NCI-H2196 treated with DMSO at 0.1 percent for 48 hours (cell line): ENCODE results near the gene E4F1.

Experiments used
- DNase-seq: peaks from one replicate; lab custom pipeline; 2025; ENCODE audit not compliant: unreplicated experiment; lab: John Stamatoyannopoulos, UW

The E4F1 gene

DNA sequence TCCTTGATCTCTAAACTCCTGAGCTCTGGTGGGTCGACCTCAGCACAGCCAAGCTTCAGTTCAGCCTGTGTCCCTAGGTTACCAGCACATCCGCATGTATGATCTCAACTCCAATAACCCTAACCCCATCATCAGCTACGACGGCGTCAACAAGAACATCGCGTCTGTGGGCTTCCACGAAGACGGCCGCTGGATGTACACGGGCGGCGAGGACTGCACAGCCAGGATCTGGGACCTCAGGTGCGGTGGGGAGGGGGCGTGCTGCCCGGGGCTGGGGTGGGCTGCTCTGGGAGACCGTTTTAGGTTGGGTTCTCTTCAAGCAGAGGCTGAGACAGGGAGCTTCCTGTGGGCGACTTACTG lies 17.0 kb upstream of the E4F1 start:
- no peak for DNase-seq

DNA sequence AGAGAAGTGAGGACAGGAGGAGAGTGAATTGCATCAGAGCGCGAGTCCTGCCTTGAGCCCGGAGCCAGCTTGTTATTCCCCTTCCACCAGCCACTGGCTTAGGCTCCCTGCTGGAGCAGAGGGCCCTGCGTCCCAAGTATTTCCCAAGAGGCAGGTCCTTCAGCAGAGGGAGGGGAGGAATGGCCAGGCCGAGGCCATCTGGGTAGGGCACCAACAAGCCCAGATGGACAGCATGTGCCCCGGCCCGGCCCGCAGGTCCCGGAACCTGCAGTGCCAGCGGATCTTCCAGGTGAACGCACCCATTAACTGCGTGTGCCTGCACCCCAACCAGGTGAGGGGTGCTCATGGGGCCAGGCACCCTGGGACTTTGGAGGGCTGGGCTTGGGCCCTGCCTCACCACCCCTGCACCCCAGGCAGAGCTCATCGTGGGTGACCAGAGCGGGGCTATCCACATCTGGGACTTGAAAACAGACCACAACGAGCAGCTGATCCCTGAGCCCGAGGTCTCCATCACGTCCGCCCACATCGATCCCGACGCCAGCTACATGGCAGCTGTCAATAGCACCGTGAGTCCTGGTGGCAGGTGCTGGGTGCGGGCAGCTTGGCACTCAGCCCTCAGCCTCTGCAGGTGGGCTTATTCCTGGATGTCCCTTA lies 16.5 kb upstream of the E4F1 start:
- no peak for DNase-seq

DNA sequence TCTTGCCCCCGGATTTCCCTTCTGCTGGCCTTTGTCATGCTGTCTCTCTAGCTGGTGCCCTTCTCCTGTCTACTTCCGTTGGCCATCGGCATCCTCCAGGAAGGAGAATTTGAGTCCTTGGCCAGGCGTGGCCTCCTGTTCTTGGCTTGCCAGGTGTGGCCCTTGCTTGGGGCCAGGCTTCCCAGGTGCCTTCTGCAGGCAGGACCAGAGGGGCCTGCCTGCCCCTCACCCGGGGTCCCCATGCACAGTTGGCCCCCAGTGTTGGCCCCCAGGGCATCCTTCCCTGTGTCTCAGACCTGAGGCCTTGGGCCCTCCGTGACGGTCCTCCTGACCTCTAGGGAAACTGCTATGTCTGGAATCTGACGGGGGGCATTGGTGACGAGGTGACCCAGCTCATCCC lies 15.5 kb upstream of the E4F1 start:
- DNase-seq: no peak

DNA sequence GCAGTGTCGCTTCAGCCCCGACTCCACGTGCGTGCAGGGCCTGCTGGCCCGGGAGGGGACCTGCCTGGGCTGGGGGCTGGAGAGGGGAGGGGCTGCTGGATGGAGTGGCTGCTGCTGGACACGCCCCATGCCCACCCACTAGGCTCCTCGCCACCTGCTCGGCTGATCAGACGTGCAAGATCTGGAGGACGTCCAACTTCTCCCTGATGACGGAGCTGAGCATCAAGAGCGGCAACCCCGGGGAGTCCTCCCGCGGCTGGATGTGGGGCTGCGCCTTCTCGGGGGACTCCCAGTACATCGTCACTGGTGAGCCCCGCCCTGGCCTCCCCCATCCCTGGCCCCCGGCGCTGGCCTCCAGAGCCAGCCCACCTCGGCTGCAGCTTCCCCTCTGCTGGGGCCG lies 15.1 kb upstream of the E4F1 start:
- no peak for DNase-seq

DNA sequence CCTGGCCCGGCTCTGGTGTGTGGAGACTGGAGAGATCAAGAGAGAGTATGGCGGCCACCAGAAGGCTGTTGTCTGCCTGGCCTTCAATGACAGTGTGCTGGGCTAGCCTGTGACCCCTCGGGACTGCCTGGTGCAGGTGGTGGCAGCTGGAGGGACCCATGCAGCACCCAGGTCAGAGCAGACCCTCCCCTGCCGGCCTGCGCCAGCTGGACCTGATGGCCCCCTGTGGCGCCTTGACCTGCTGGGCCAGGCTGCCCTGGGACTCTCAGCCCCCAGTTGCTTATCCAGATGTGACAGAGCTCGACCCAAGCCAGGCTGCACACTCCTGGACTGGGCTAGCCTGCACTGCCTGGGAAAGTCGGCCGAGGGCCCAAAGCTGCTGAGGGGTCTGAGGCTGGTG lies 14.6 kb upstream of the E4F1 start:
- DNase-seq: no peak

DNA sequence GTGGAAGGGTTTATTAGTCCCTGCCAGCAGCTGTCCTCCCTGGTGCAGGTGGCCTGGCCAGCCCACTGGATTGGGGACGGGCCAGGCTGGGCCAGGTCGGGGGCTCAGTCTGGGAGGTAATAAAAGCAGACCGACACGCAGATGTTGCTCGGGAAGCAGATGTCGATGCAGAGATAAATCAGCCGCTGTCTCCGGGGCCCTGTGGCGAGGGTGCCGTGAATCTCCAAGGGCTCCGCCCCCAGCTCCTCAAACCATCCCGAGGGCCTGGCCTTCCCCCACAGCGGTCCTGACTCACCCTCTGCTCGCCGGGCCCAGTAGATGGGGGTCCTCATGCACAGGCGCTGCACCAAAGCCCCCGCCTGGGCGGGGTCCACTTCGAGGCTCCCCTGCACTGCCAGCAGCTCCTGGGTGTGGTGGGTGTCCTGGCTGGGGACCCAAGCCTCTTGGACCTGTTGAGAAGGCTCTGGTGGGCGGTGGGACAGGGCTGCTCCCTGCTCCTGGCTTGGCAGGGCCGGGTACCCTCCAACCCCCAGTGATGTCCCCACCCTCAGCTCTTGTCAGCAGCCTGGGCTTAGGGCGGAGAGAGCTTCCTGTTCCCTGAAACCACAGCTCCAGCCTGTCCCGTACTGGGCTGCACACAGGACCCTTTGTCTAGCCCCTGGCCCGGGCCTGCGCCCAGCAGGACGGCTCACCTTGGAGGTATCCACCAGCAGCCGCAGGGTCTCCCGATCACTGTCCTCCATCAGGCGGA lies 14.0 kb upstream of the E4F1 start:
- DNase-seq: no peak

DNA sequence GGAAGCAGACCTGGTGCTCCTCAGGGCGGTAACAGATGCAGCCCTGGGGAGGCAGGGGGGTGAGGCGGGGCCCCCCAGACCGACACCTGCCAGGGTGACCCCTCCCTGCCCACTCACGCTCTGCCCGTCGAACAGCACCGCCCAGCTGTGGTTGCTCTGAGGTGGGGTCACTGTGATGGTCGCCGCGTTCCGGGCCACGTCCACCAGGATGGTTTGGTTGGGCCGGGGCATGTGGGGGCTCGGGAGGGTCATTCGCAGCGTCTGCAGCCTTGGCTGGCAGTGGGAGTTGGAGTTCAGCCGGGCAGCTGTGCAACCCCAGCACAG lies 13.4 kb upstream of the E4F1 start:
- DNase-seq: no peak

DNA sequence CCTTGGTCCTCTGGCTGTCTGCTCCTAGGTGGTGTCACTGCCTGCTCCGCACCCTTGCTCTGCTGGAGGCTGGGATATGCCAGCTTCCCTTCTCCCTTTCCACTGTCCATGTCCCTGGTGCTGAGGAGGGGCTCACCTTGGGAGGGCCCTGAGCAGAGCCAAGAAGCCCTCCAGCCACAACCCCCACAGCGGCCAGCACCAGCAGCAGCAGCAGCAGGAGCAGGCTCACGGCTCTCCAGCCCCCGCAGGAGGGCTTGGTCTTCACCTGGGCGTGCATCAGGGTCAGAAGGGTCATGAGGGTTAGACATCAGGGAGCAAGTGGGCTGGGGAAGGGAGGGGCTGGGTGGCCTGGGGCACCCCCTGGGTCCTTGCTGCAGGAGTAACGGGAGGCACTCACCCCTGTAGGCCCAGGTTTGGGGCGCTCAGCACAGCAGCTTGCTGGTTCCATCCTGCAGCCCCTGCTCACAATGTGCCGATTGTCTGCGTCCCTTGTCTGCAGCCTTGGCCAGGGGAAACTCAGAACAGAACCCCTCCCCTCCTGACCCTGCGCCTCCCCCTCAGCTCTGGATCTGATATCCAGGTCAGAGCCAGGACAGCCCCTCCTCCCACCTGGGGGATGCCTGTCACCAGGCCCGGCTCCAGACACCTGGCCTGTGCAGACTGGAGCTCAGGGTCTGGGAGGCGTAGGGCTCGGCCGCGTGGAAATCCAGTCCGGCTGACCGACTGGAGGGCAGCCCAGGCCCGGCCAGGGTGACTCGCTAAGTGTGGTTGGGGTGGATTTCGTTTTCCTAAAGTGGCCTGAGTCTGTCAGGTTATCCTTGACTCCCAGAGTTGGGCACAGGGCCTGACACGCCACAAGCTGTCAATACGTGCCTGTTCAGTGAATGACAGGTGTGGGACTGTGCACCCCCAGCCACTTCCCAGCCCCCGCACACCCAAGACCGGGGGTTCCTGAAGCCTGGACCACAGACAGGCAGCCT lies 12.7 kb upstream of the E4F1 start, which contains the start of gene BRICD5:
Gene BRICD5 (minus strand): TSS at position 478 of the 980 bp plus-strand sequence. CDS start 30 bp downstream, at position 448.
- DNase-seq: no peak

DNA sequence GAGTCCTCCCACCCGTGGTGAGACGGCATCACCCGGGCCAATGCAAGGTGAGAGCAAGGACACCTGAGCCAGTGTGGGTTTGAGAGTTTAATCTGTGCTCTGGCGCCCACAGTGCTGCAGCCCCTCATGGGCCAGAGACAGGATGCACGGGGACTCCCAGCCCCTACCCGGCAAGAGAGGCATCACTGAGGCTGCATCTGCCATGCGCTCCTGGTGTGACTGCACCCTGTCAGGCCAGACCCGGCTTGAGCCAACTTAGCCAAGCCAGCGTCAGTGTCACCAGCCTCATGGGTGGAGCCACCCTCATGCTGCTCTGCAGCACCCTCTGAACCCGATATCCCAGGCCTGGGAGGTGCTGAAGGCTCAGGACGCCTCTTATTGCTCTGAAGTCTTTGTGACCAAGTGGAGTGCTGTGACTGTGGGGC lies 11.5 kb upstream of the E4F1 start:
- no peak for DNase-seq

DNA sequence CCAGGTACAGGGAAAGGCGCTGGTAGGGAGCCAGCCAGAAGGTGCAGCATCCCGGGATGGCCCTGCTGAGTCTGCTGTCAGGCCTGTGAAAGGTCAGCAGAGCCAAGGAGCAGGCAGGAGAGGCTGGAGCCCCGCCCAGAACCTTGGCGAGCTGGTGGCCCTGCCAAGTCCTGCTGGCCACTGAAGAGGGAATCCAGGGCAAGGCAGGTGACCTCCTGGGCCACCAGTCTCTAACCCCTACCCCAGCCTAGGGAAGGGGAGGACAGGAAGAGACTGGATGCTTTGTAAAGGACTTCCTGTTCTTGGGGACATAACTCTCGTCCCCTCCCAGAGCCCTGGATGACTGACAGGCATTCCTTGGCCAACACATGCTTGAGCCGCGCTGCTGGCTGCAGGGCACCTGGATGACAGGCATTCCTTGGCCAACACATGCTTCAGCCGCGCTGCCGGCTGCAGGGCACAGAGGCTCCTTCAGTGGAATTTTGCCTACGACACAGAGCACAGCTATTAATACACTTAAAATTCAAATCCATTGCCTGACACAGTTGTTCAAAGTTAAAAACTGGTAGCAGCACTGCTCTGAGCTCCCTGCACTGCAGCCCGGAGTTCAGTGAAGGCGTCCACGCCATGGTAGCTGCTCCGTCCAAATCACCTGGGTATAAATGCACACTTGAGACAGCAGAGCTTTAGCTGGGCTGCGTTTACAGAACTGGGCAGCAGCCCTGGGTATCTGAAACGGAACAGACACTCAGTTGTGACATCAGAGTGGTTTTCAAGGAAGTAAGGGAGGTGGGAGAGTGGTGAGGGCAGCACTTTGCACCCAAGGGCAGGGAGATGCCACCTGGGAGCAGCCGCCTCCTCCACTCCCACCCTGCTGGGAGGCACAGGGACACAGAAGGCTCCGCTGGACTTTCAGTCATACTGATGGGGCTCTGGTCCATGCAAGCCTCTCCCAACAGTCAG lies 10.7 kb upstream of the E4F1 start:
- DNase-seq: no peak

DNA sequence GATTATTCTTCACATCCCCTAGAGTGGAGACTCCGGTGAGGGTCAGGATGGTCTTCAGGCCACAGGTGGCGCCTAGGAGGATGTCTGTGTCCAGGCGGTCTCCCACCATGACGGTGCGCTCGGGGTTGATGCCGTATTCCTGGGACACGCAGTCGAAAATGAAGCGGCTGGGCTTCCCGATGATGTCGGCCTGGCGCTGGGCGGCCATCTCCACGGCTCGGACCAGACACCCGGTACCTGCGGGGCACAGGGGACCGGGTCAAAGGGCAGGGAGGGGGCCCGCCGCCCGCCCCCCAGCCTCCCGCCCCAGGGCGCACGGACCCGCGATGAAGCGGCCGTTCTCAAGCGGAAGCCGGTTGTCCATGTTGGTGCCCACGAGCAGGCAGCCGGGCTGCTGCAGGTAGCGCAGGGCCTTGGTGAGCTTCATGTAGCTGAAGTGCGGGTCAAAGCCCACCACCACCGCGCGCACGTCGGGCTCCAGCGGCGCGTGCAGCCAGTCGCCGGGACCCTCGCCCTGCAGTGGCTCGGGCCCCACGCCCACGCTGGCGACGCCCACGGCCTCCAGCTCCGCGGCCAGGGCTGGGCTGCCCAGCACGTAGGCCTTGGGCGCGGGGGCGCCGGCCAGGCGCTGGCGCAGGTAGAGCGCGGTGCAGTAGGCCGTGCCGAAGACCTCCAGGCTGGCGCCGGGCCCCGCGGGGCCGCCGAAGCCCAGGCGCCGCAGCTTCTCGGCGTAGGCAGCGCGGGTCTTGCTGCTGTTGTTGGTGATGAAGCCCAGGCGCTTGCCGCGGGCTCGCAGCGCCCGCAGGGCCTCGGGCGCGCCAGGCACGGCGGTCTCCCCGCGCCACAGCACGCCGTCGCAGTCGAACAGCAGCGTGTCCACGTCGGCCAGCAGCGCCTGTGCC lies 9.3 kb upstream of the E4F1 start:
- DNase-seq: no peak

DNA sequence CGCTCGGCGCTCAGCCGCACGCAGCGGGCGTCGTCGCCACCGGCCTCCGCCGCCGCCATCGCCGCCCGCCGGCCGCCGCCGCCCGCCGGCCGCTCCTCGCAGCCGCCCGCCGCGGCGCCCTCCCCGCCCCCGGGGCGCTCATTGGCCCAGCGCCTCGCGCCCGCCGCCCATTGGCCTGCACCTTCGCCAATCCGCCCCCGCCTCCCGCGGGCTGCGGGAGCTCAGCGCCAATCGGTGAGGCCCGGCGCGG lies 8.7 kb upstream of the E4F1 start, which contains the start of gene PGP:
Gene PGP (minus strand): TSS at position 122 of the 250 bp plus-strand sequence. CDS start 63 bp downstream, at position 59.
- no peak for DNase-seq

DNA sequence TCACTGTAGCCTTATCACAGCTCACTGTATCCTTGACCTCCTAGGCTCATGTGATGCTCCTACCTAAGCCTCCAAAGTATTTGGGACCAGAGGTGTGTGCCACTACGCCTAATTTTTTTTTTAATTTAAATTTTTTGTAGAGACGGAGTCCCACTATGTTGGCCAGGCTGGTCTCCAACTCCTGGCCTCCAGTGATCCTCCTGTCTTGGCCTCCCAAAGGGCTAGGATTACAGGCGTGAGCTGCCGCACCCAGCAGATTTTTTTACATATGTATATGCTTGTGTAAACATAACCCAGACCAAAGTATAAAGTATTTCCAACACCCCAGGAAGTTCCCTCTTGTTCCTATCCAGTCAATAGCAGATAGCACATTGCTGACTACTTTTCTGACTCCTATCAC lies 7.1 kb upstream of the E4F1 start:
- no peak for DNase-seq

DNA sequence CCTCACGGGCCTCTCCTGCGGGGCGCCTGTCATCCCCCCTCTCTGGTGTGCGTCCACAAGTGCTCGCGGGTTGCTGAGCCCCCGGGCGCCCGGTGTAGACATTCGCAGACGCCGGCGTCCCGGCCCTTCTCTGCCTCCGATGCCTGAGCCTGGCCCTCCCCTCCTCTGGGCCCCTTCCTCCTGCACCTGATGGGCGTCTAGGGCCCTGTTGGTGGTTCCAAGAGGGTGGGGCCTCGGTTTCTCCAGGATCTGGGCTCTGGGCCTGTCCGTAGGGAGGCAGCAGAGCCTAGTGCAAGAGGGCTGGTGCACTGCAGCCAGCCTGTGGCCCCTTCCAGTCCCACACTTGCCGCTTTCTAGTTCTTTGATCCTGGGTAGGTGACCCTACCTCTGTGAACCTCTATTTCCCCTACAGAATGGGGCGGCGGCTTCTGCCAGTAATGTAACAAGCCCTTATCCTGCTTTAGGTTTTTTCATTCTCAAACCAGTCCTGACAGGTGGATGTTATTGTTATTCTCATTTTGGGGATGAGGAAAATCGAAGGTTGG lies 623 bp downstream of the E4F1 start:
- peak; percentile 10 for DNase-seq

DNA sequence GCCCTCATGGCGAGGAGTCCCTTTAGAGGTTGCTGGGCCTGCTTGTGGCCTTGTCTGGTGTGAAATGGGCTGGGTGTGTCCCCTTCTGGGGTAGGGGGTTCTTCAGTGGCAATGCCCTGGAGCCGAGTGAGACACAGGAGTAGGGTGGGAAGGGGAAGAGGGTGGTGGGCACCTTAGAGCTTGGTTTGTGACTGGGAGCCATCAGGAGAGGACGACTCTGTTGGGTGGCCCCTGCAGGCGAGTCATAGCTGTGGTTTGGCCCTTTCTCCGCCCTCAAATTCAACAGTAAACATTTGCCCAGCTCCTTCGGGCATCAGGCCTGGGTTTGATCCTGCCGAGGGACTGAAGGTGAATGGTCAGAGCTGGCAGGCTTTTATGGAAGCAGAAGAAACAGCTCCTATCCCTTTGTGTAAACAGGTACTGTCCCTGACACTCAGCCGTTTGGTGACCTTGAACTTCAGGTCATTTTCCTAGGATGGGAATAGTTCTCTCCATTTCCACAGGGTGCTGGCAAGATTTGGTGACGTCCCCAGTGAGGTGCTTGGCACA lies 2.9 kb downstream of the E4F1 start:
- no peak for DNase-seq

DNA sequence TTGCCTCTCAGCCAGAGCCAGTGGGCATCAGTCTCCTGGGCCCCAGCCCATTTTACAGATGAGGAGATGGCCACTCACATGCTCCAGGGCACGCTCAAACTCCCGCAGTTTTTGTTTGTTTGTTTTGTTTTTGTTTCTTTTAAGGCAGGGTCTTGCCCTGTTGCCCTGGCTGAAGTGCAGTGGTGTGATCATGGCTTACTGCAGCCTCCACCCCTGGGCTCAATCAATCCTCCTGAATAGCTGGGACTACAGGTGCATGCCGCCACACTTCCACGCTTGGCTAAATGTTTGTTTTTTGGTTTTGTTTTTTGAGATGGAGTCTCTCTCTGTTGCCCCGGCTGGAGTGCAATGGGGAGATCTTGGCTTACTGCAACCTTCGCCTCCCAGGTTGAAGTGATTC lies 3.5 kb downstream of the E4F1 start:
- no peak for DNase-seq

DNA sequence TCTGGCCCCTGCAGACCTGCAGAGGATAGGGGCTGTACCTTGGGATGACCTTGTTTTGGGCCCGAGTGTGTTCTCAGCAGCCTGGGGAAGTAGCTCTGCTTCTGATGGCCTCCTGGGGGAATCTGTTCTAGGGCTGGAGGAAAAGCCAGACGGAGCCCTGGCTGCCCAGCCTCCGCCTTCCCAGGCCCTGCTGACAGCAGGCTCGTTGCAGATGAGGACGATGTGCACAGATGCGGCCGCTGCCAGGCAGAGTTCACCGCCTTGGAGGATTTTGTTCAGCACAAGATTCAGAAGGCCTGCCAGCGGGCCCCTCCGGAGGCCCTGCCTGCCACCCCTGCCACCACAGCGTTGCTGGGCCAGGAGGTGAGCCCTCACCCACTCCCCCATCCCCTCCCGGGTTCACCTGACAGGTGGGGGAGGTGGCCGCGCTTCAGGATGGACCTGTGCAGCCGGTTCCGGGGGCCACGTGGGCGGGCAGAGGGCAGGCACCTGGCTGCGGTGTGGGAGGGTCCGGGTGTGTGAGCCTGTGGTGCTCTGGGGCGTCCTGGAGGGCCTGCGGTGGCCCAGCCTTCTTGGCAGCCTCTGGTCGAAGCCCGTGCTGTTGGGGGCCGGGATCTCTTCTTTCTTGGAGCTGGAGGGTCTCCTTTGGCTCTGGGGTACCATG lies 4.9 kb downstream of the E4F1 start:
- DNase-seq: no peak

DNA sequence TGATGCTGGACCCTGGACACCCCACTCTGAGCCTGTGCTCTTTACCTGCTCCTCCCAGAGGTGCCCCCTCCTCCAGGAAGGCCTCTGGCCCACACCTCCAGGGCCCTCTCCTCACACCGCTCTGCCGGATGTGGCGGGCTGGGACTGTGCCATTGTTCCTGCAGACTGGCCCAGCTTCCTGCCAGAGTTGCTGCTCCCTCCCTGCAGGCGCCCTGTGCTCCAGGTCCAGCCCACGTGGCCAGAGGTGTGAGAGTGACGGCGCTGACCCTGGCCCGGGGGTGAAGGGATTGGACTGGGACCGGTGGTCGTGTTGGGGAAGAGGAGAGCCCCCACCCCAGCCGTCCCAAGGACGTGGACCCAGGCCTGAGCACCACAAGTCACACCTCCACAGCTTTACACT lies 5.7 kb downstream of the E4F1 start:
- no peak for DNase-seq
